GM18867 (cell line): Measurements from ENCODE around the gene KAT6B.

Source experiments
- ATAC-seq: cut with Tn5 transposase; IDR thresholded peaks from one replicate; pipeline ENCODE4 v1.9.1; 2021; ENCODE audit warnings: mild to moderate bottlenecking, moderate library complexity; ENCODE audit not compliant: unreplicated experiment

Gene KAT6B

GRCh38 chr10:74822521-74823089 lies 3.8 kb upstream of the KAT6B start:
- no peak for ATAC-seq

- no peak for ATAC-seq
Observed at GRCh38 chr10:74823791-74824183, 2.6 kb upstream of the KAT6B start.

- no peak for ATAC-seq
Observed at GRCh38 chr10:74824184-74824899, 2.1 kb upstream of the KAT6B start.

- ATAC-seq = no peak
Observed at GRCh38 chr10:74824900-74825370, 1.5 kb upstream of the KAT6B start.

GRCh38 chr10:74825371-74826141 lies 844 bp upstream of the KAT6B start:
- ATAC-seq = peak; percentile 1

- no peak for ATAC-seq
Observed at GRCh38 chr10:74827045-74827441, 643 bp downstream of the KAT6B start.

GRCh38 chr10:74827694-74828093 lies 1.3 kb downstream of the KAT6B start:
- ATAC-seq = no peak

- ATAC-seq = no peak
Observed at GRCh38 chr10:74828946-74829345, 2.5 kb downstream of the KAT6B start.

GRCh38 chr10:74831518-74832120 lies 5.2 kb downstream of the KAT6B start:
- ATAC-seq = no peak

- ATAC-seq = no peak
Observed at GRCh38 chr10:74835963-74836362, 9.6 kb downstream of the KAT6B start.

GRCh38 chr10:74836877-74837276 lies 10.5 kb downstream of the KAT6B start:
- no peak for ATAC-seq

- no peak for ATAC-seq
Observed at GRCh38 chr10:74837743-74838142, 11.3 kb downstream of the KAT6B start.

GRCh38 chr10:74839708-74840107 lies 13.3 kb downstream of the KAT6B start:
- no peak for ATAC-seq

- no peak for ATAC-seq
Observed at GRCh38 chr10:74841265-74841973, 15.0 kb downstream of the KAT6B start.

GRCh38 chr10:74842301-74842954 lies 16.0 kb downstream of the KAT6B start:
- ATAC-seq = no peak

- ATAC-seq = no peak
Observed at GRCh38 chr10:74846958-74847357, 20.6 kb downstream of the KAT6B start.

GRCh38 chr10:74851831-74852230 lies 25.4 kb downstream of the KAT6B start:
- no peak for ATAC-seq

- ATAC-seq = no peak
Observed at GRCh38 chr10:74852381-74852780, 26.0 kb downstream of the KAT6B start.

GRCh38 chr10:74854610-74855009 lies 28.2 kb downstream of the KAT6B start:
- no peak for ATAC-seq

GRCh38 chr10:74855027-74855426 lies 28.6 kb downstream of the KAT6B start:
- ATAC-seq = no peak
